Measurements from ENCODE around the gene SORCS2.

Gene SORCS2

GRCh38 chr4:7787067-7787466 is 594.7 kb downstream of the SORCS2 start:
- TF ChIP-seq, protein P1, sequence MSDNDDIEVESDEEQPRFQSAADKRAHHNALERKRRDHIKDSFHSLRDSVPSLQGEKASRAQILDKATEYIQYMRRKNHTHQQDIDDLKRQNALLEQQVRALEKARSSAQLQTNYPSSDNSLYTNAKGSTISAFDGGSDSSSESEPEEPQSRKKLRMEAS (IDR thresholded peaks at IDR 0.05) = no peak
- TF ChIP-seq RAD21 (IDR thresholded peaks at IDR 0.05; ENCODE audit: low read depth) = no peak
- TF ChIP-seq CEBPB (IDR thresholded peaks at IDR 0.05) = no peak
- no peak for TF ChIP-seq EP300 (IDR thresholded peaks at IDR 0.05; ENCODE audit: borderline replicate concordance)
- TF ChIP-seq ZBTB7A (IDR thresholded peaks at IDR 0.05; ENCODE audit: low read depth) = no peak
- TF ChIP-seq TAF1 (IDR thresholded peaks at IDR 0.05; ENCODE audit: low read depth) = no peak
- TF ChIP-seq, protein P2, sequence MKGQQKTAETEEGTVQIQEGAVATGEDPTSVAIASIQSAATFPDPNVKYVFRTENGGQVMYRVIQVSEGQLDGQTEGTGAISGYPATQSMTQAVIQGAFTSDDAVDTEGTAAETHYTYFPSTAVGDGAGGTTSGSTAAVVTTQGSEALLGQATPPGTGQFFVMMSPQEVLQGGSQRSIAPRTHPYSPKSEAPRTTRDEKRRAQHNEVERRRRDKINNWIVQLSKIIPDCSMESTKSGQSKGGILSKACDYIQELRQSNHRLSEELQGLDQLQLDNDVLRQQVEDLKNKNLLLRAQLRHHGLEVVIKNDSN (IDR thresholded peaks at IDR 0.05) = no peak
- no peak for TF ChIP-seq TCF12 (IDR thresholded peaks at IDR 0.05; ENCODE audit: low read depth)
- no peak for TF ChIP-seq TEAD4 (IDR thresholded peaks at IDR 0.05)
- TF ChIP-seq NFIC (IDR thresholded peaks at IDR 0.05) = no peak
- no peak for TF ChIP-seq YY1 (IDR thresholded peaks at IDR 0.05; ENCODE audit: low read depth)
- TF ChIP-seq CREB1 (IDR thresholded peaks at IDR 0.05; ENCODE audit: low read depth) = no peak
- TF ChIP-seq EGR1 (IDR thresholded peaks at IDR 0.05) = no peak
- TF ChIP-seq FOXM1 (IDR thresholded peaks at IDR 0.05; ENCODE audit: borderline replicate concordance, low read depth) = no peak
- TF ChIP-seq, protein P3, sequence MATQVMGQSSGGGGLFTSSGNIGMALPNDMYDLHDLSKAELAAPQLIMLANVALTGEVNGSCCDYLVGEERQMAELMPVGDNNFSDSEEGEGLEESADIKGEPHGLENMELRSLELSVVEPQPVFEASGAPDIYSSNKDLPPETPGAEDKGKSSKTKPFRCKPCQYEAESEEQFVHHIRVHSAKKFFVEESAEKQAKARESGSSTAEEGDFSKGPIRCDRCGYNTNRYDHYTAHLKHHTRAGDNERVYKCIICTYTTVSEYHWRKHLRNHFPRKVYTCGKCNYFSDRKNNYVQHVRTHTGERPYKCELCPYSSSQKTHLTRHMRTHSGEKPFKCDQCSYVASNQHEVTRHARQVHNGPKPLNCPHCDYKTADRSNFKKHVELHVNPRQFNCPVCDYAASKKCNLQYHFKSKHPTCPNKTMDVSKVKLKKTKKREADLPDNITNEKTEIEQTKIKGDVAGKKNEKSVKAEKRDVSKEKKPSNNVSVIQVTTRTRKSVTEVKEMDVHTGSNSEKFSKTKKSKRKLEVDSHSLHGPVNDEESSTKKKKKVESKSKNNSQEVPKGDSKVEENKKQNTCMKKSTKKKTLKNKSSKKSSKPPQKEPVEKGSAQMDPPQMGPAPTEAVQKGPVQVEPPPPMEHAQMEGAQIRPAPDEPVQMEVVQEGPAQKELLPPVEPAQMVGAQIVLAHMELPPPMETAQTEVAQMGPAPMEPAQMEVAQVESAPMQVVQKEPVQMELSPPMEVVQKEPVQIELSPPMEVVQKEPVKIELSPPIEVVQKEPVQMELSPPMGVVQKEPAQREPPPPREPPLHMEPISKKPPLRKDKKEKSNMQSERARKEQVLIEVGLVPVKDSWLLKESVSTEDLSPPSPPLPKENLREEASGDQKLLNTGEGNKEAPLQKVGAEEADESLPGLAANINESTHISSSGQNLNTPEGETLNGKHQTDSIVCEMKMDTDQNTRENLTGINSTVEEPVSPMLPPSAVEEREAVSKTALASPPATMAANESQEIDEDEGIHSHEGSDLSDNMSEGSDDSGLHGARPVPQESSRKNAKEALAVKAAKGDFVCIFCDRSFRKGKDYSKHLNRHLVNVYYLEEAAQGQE (IDR thresholded peaks at IDR 0.05; ENCODE audit: low read depth) = no peak

- no peak for TF ChIP-seq CREB1 (IDR thresholded peaks at IDR 0.05; ENCODE audit: low read depth)
- no peak for TF ChIP-seq ZBTB7A (IDR thresholded peaks at IDR 0.05; ENCODE audit: low read depth)
- TF ChIP-seq EP300 (IDR thresholded peaks at IDR 0.05; ENCODE audit: borderline replicate concordance) = no peak
- TF ChIP-seq, protein P1 (IDR thresholded peaks at IDR 0.05) = no peak
- TF ChIP-seq TEAD4 (IDR thresholded peaks at IDR 0.05) = no peak
- no peak for TF ChIP-seq RAD21 (IDR thresholded peaks at IDR 0.05; ENCODE audit: low read depth)
- TF ChIP-seq NFIC (IDR thresholded peaks at IDR 0.05) = no peak
- TF ChIP-seq, protein P2 (IDR thresholded peaks at IDR 0.05) = no peak
- TF ChIP-seq, protein P3 (IDR thresholded peaks at IDR 0.05; ENCODE audit: low read depth) = no peak
- no peak for TF ChIP-seq EGR1 (IDR thresholded peaks at IDR 0.05)
- no peak for TF ChIP-seq YY1 (IDR thresholded peaks at IDR 0.05; ENCODE audit: low read depth)
- TF ChIP-seq FOXM1 (IDR thresholded peaks at IDR 0.05; ENCODE audit: borderline replicate concordance, low read depth) = no peak
- TF ChIP-seq TCF12 (IDR thresholded peaks at IDR 0.05; ENCODE audit: low read depth) = no peak
- TF ChIP-seq TAF1 (IDR thresholded peaks at IDR 0.05; ENCODE audit: low read depth) = no peak
- TF ChIP-seq CEBPB (IDR thresholded peaks at IDR 0.05) = no peak
Measured at GRCh38 chr4:7787681-7788141, 595.4 kb downstream of the SORCS2 start.

GRCh38 chr4:7788193-7788592 is 595.9 kb downstream of the SORCS2 start:
- TF ChIP-seq NFIC (IDR thresholded peaks at IDR 0.05) = no peak

DNA sequence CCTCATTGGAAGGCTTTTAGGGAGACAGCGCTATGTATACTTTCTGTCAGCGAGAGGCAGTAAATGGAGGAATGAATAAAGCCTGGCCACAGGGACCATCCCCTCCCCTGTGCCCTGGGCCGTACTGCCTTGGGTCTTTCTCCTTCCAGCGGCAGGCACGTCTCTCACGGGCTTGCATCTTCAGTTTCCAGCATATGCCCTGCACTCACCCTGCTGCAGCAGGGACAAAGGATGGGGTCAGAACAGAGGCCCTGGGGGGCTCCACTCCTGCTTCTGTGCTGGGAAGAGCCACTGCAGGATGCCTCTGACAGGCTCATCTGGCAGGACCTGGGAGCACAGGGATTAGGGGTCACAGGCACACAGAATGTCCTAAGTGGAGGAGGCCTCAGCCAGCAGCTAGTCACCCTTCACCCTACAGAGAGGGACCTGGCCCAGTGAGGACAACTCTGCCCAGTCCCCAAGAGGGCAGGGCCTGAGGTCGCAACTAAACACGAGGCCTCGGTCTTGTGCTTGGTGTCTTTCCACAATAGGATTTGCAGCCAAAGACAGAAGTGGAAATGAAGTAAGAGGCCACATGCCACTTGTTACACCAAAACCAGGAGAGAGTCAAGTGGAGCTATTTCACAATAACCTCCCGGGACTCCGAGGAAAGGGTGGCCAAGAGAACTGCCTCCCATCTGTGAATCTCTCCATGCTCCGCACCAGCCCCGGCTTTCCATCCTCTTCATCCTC is 596.5 kb downstream of the SORCS2 start:
- TF ChIP-seq EP300 (IDR thresholded peaks at IDR 0.05; ENCODE audit: borderline replicate concordance) = no peak
- TF ChIP-seq NFIC (IDR thresholded peaks at IDR 0.05) = no peak
- TF ChIP-seq EGR1 (IDR thresholded peaks at IDR 0.05) = no peak
- no peak for TF ChIP-seq ZBTB7A (IDR thresholded peaks at IDR 0.05; ENCODE audit: low read depth)
- TF ChIP-seq TAF1 (IDR thresholded peaks at IDR 0.05; ENCODE audit: low read depth) = no peak
- TF ChIP-seq, protein P2 (IDR thresholded peaks at IDR 0.05) = no peak
- no peak for TF ChIP-seq TEAD4 (IDR thresholded peaks at IDR 0.05)
- TF ChIP-seq TCF12 (IDR thresholded peaks at IDR 0.05; ENCODE audit: low read depth) = no peak
- TF ChIP-seq, protein P3 (IDR thresholded peaks at IDR 0.05; ENCODE audit: low read depth) = no peak

Measured in Ishikawa (cell line).